Tibial artery (tissue), 4 donors: Measurements from ENCODE around the gene C3orf18.

Experiments used
- DNase-seq, 2 donors: peaks; one replicate each; pipeline ENCODE4 v3.0.0-alpha.2; 2019
- H3K27ac ChIP-seq, 2 donors: fragments of 200-600 bp; sonication (generic) in 1 of 2; 1 replicate in 1 of 2; 2 replicates in 1 of 2; pipeline ENCODE4 v1.5.1; 2018 to 2019; ENCODE audit warnings: mild to moderate bottlenecking in 1 of 2
- H3K27me3 ChIP-seq, 2 donors: fragments of 200-600 bp; sonication (generic) in 1 of 2; one replicate each; pipeline versions ENCODE4 v1.5.1 to v1.6.0; 2016 to 2019
- H3K36me3 ChIP-seq, 3 donors: fragments of 200-600 bp; sonication (generic) in 2 of 3; one replicate each; pipeline ENCODE4 v1.5.1; 2016 to 2019; ENCODE audit warnings: mild to moderate bottlenecking in 2 of 3
- H3K4me1 ChIP-seq, 4 donors: fragments of 200-600 bp; sonication (generic) in 2 of 4; 1 replicate in 3 of 4; 2 replicates in 1 of 4; pipeline ENCODE4 v1.5.1; 2016 to 2019
- H3K4me3 ChIP-seq, 2 donors: fragments of 200-600 bp; sonication (generic) in 1 of 2; 1 replicate in 1 of 2; 2 replicates in 1 of 2; pipeline ENCODE4 v1.5.1; 2018 to 2019; ENCODE audit warnings: mild to moderate bottlenecking in 2 of 2
- H3K9me3 ChIP-seq, 3 donors: fragments of 200-600 bp; sonication (generic) in 1 of 3; one replicate each; pipeline ENCODE4 v1.5.1; 2016 to 2019
- CTCF ChIP-seq, 2 experiments: fragments of 200-600 bp in 1 of 2; fragments of 450-650 bp in 1 of 2; IDR thresholded peaks; one replicate each; pipeline ENCODE4 v1.5.1; 2017 to 2019; ENCODE audit warnings: antibody characterized with exemption in 2 of 2, mild to moderate bottlenecking in 1 of 2, moderate library complexity in 1 of 2
- intact Hi-C: fragments of 100-400 bp; cut with DNase I; formaldehyde crosslinking; loops from one replicate; pipeline ENCODE4 v1.15.0; 2023; ENCODE audit warnings: low total_unique reads

Gene C3orf18

GRCh38 chr3:50592568-50592967, 25.0 kb upstream of the C3orf18 start:
- no peaks in the 10 kb centered on the region for H3K9me3 ChIP-seq
- no peak overlapping the region for H3K27ac ChIP-seq
- no peaks in the 10 kb centered on the region for H3K27me3 ChIP-seq
- no peak for TF ChIP-seq CTCF (IDR thresholded peaks at IDR 0.05)
- H3K4me3 ChIP-seq = no peak overlapping the region
- H3K36me3 ChIP-seq = no peaks in the 10 kb centered on the region
- intact Hi-C loops = no loop called here
- peaks cover 0 to 18% (median 6%) of the 10 kb centered on the region in 4 donors for H3K4me1 ChIP-seq
- no peak for DNase-seq

- TF ChIP-seq CTCF (IDR thresholded peaks at IDR 0.05) = no peak
- H3K27ac ChIP-seq = no peak overlapping the region
Measured at GRCh38 chr3:50591196-50591741, 23.7 kb upstream of the C3orf18 start.

GRCh38 chr3:50588759-50589433, 21.3 kb upstream of the C3orf18 start:
- no peaks in the 10 kb centered on the region for H3K27me3 ChIP-seq
- H3K36me3 ChIP-seq = peaks cover 0 to 10% (median 0%) of the 10 kb centered on the region in 3 donors
- no peak for TF ChIP-seq CTCF (IDR thresholded peaks at IDR 0.05)
- intact Hi-C loops = no loop called here
- no peaks in the 10 kb centered on the region for H3K9me3 ChIP-seq
- H3K4me1 ChIP-seq = peaks cover 0 to 18% (median 6%) of the 10 kb centered on the region in 4 donors
- DNase-seq = no peak
- no peak overlapping the region for H3K4me3 ChIP-seq
- no peak overlapping the region for H3K27ac ChIP-seq

More at GRCh38 chr3:50591196-50591741, 23.7 kb upstream of the C3orf18 start:
- no peak for DNase-seq
- intact Hi-C loops = no loop called here
- H3K4me3 ChIP-seq = no peak overlapping the region
- H3K36me3 ChIP-seq = no peaks in the 10 kb centered on the region
- H3K9me3 ChIP-seq = no peaks in the 10 kb centered on the region
- H3K27me3 ChIP-seq = no peaks in the 10 kb centered on the region
- peaks cover 0 to 18% (median 6%) of the 10 kb centered on the region in 4 donors for H3K4me1 ChIP-seq

- intact Hi-C loops = no loop called here
- no peaks in the 10 kb centered on the region for H3K9me3 ChIP-seq
- no peaks in the 10 kb centered on the region for H3K27me3 ChIP-seq
- H3K27ac ChIP-seq = no peak overlapping the region
- DNase-seq = no peak
- peaks cover 0 to 18% (median 0%) of the 10 kb centered on the region in 3 donors for H3K36me3 ChIP-seq
- TF ChIP-seq CTCF (IDR thresholded peaks at IDR 0.05) = no peak
- H3K4me1 ChIP-seq = peaks cover 0 to 22% (median 6%) of the 10 kb centered on the region in 4 donors
- H3K4me3 ChIP-seq = no peak overlapping the region
Measured at GRCh38 chr3:50587806-50588758, 20.5 kb upstream of the C3orf18 start.

GRCh38 chr3:50587373-50587772, 19.8 kb upstream of the C3orf18 start:
- Histone ChIP-seq H3K27me3 (no peaks in the 10 kb centered on the region), H3K36me3 (peaks cover 0 to 25% (median 2%) of the 10 kb centered on the region in 3 donors), H3K27ac (no peak overlapping the region), H3K9me3 (no peaks in the 10 kb centered on the region), H3K4me3 (no peak overlapping the region), H3K4me1 (peaks cover 0 to 14% (median 2%) of the 10 kb centered on the region in 4 donors)
- DNase-seq = no peak
- intact Hi-C loops = no loop called here
- no peak for TF ChIP-seq CTCF (IDR thresholded peaks at IDR 0.05)
